B cell (primary cell): ENCODE measurements around the gene TMPRSS5. TPM values are rescaled to one million over a fixed set of nuclear protein-coding genes. Genes with fewer than 3 reads are reported as not detected.

Experiments
- ATAC-seq: fragments of 200-7000 bp; cut with Tn5 transposase; one replicate; pipeline ENCODE4 v1.10.0; 2021; ENCODE audit warnings: low read depth, mild to moderate bottlenecking, moderate number of reproducible peaks, moderate library complexity
- CTCF ChIA-PET: fragments of 350-600 bp; sonication (Branson Sonifier 250); formaldehyde crosslinking; loops from one replicate; lab custom pipeline; 2021; ENCODE audit warnings: antibody characterized with exemption, inconsistent platforms; lab: Charles Lee
- POLR2A ChIA-PET: fragments of 350-600 bp; sonication (Branson Sonifier 250); formaldehyde crosslinking; loops from one replicate; lab custom pipeline; 2021; ENCODE audit warnings: antibody characterized with exemption; lab: Charles Lee
- DNase-seq: peaks from one replicate; pipeline ENCODE4 v3.0.0; 2013
- H2AFZ ChIP-seq: 2 replicates; pipeline ENCODE4 v1.6.1; 2012; ENCODE audit warnings: mild to moderate bottlenecking, low read depth, low read length; ENCODE audit not compliant: insufficient read depth, poor library complexity, severe bottlenecking
- H3K27ac ChIP-seq, 2 donors: 1 replicate in 1 of 2; 2 replicates in 1 of 2; pipeline ENCODE4 v1.5.1; 2012 to 2013; ENCODE audit warnings: low read length in 2 of 2, mild to moderate bottlenecking in 2 of 2, moderate library complexity in 1 of 2
- H3K27me3 ChIP-seq, 4 experiments: fragments of 200-600 bp in 1 of 4; sonication (generic) in 1 of 4; replicated peaks in 1 of 4; 1 replicate in 2 of 4; 2 replicates in 2 of 4; pipeline versions ENCODE4 v1.6.1 to v1.7.0; 2013 to 2016; ENCODE audit warnings: low read length in 3 of 4, mild to moderate bottlenecking in 2 of 4, mixed read lengths in 1 of 4, moderate library complexity in 1 of 4; ENCODE audit not compliant: insufficient read depth in 4 of 4, control insufficient read depth in 3 of 4; ENCODE audit errors: control extremely low read depth in 1 of 4
- H3K36me3 ChIP-seq, 2 experiments: replicated peaks in 1 of 2; 1 replicate in 1 of 2; 2 replicates in 1 of 2; pipeline versions ENCODE4 v1.6.1 to v1.7.1; 2013; ENCODE audit warnings: low read length in 1 of 2; ENCODE audit not compliant: insufficient read depth in 2 of 2, control insufficient read depth in 1 of 2; ENCODE audit errors: control extremely low read depth in 1 of 2, extremely low read depth in 1 of 2
- H3K4me1 ChIP-seq, 2 donors: fragments of 200-600 bp in 1 of 2; sonication (generic) in 1 of 2; 1 replicate in 1 of 2; 2 replicates in 1 of 2; pipeline versions ENCODE4 v1.5.1 to v1.6.1; 2013 to 2017; ENCODE audit warnings: low read length in 2 of 2; ENCODE audit not compliant: control insufficient read depth in 2 of 2, insufficient read depth in 2 of 2
- H3K4me2 ChIP-seq: replicated peaks from 2 replicates; pipeline ENCODE3; 2012; ENCODE audit warnings: mild to moderate bottlenecking, low read depth, low read length; ENCODE audit not compliant: poor library complexity, severe bottlenecking
- H3K4me3 ChIP-seq, 5 experiments: fragments of 200-600 bp in 1 of 5; sonication (generic) in 1 of 5; 1 replicate in 3 of 5; 2 replicates in 2 of 5; pipeline versions ENCODE4 v1.5.1 to v1.7.0; 2011 to 2016; ENCODE audit warnings: low read length in 4 of 5, mild to moderate bottlenecking in 4 of 5, low read depth in 2 of 5, control low read depth in 1 of 5, moderate library complexity in 1 of 5; ENCODE audit not compliant: insufficient read depth in 1 of 5; ENCODE audit errors: control extremely low read depth in 1 of 5, extremely low read depth in 1 of 5
- H3K79me2 ChIP-seq: fragments of 200-600 bp; sonication (generic); one replicate; pipeline ENCODE4 v1.6.0; 2016; ENCODE audit warnings: low read length; ENCODE audit not compliant: control insufficient read depth, insufficient read depth
- H3K9ac ChIP-seq: fragments of 200-600 bp; sonication (generic); 2 replicates; pipeline ENCODE4 v1.6.1; 2017; ENCODE audit warnings: mild to moderate bottlenecking, low read length, moderate library complexity
- H3K9me3 ChIP-seq, 3 donors: one replicate each; pipeline versions ENCODE4 v1.6.1 to v1.7.1; 2013; ENCODE audit warnings: low read length in 2 of 3; ENCODE audit not compliant: control insufficient read depth in 2 of 3, insufficient read depth in 1 of 3; ENCODE audit errors: control extremely low read depth in 1 of 3
- H4K20me1 ChIP-seq: 2 replicates; pipeline ENCODE4 v1.6.0; 2012; ENCODE audit warnings: mild to moderate bottlenecking, low read length; ENCODE audit not compliant: insufficient read depth, control insufficient read depth, poor library complexity, severe bottlenecking
- H3K27ac Mint-ChIP-seq: one replicate; pipeline ENCODE4 v1.8.0; 2021; ENCODE audit warnings: mixed read lengths
- H3K27me3 Mint-ChIP-seq: one replicate; pipeline ENCODE4 v1.8.0; 2021; ENCODE audit warnings: mixed read lengths
- H3K4me1 Mint-ChIP-seq: one replicate; pipeline ENCODE4 v1.8.0; 2021; ENCODE audit warnings: mixed read lengths
- H3K4me3 Mint-ChIP-seq: one replicate; pipeline ENCODE4 v1.8.0; 2021; ENCODE audit warnings: mixed read lengths
- H3K9me3 Mint-ChIP-seq: one replicate; pipeline ENCODE4 v1.8.0; 2022; ENCODE audit warnings: mixed read lengths; ENCODE audit not compliant: insufficient read depth
- CTCF ChIP-seq: fragments of 200-600 bp; IDR thresholded peaks from one replicate; pipeline ENCODE4 v1.8.0; 2022; ENCODE audit warnings: antibody characterized with exemption, mild to moderate bottlenecking
- EZH2 ChIP-seq: IDR thresholded peaks from 2 replicates; pipeline ENCODE4 v1.6.1; 2012; ENCODE audit warnings: borderline replicate concordance, low read depth, mild to moderate bottlenecking, moderate library complexity, low read length; ENCODE audit not compliant: insufficient read depth, poor library complexity, severe bottlenecking
- whole genome bisulfite sequencing: methylation state at CpG from one replicate; pipeline ENCODE4 v1.1.5; 2013; ENCODE audit warnings: missing lambda C conversion rate; ENCODE audit not compliant: insufficient coverage; 5-methylcytosine and 5-hydroxymethylcytosine counted together
- intact Hi-C: fragments of 100-400 bp; cut with micrococcal nuclease; formaldehyde crosslinking; loops from one replicate; pipeline ENCODE4 v1.10.0; 2022
- polyA plus RNA-seq: library from polyadenylated mRNA; depleted of rRNA; stranded (reverse); fragments of >200 nt; gene quantifications from 2 replicates; pipeline ENCODE4 v1.2.3, GENCODE V29; 2012
- total RNA-seq, 2 donors: library from RNA; stranded (reverse); fragments of 120-200 nt in 1 of 2; gene quantifications; 1 replicate in 1 of 2; 2 replicates in 1 of 2; pipeline versions ENCODE4 v1.2.3 to v1.2.4, GENCODE V29; 2013 to 2022

The TMPRSS5 gene
- total and polyA plus RNA-seq, 2 donors (not counting 1 experiment from before 2014, with no cell fraction given): 0.74 to 0.86 TPM

GRCh38 chr11:113723787-113724186 is 17.7 kb upstream of the TMPRSS5 start:
- DNase-seq (no peak), ATAC-seq (no peak)
- no peak overlapping the region for H3K4me3 Mint-ChIP-seq
- TF ChIP-seq CTCF: no peak
- no peak for TF ChIP-seq EZH2
- H3K9me3 Mint-ChIP-seq: no peaks in the 10 kb centered on the region
- H3K4me3 ChIP-seq: no peak overlapping the region
- no peaks in the 10 kb centered on the region for H3K4me1 ChIP-seq
- no peak overlapping the region for H3K4me2 ChIP-seq
- ChIA-PET CTCF (no interaction called here), POLR2A (no interaction called here)
- H3K27ac Mint-ChIP-seq: no peak overlapping the region
- H3K9me3 ChIP-seq: no peaks in the 10 kb centered on the region
- H4K20me1 ChIP-seq: no peaks in the 10 kb centered on the region
- no peaks in the 10 kb centered on the region for H3K79me2 ChIP-seq
- H3K27me3 ChIP-seq: no peaks in the 10 kb centered on the region
- no peak overlapping the region for H3K27ac ChIP-seq
- H3K36me3 ChIP-seq: no peaks in the 10 kb centered on the region
- no peak overlapping the region for H3K9ac ChIP-seq
- no peaks in the 10 kb centered on the region for H3K27me3 Mint-ChIP-seq
- no peaks in the 10 kb centered on the region for H3K4me1 Mint-ChIP-seq
- intact Hi-C loops: no loop called here
- no peak overlapping the region for H2AFZ ChIP-seq
- WGBS: 100% methylated on average over 3 of the region's 4 CpGs

GRCh38 chr11:113722934-113723333 is 16.8 kb upstream of the TMPRSS5 start:
- Histone ChIP-seq H3K36me3 (no peaks in the 10 kb centered on the region), H3K9me3 (no peaks in the 10 kb centered on the region), H2AFZ (no peak overlapping the region), H3K27me3 (no peaks in the 10 kb centered on the region), H3K4me3 (no peak overlapping the region), H3K79me2 (no peaks in the 10 kb centered on the region), H3K27ac (no peak overlapping the region), H3K9ac (no peak overlapping the region), H3K4me1 (no peaks in the 10 kb centered on the region), H3K4me2 (no peak overlapping the region), H4K20me1 (no peaks in the 10 kb centered on the region)
- no peaks in the 10 kb centered on the region for H3K4me1 Mint-ChIP-seq
- H3K9me3 Mint-ChIP-seq: no peaks in the 10 kb centered on the region
- DNase-seq: no peak
- no peak overlapping the region for H3K4me3 Mint-ChIP-seq
- ChIA-PET POLR2A (no interaction called here), CTCF (no interaction called here)
- no peaks in the 10 kb centered on the region for H3K27me3 Mint-ChIP-seq
- intact Hi-C loops: no loop called here
- no peak for ATAC-seq
- TF ChIP-seq EZH2 (no peak), CTCF (no peak)
- no peak overlapping the region for H3K27ac Mint-ChIP-seq
- 94% methylated on average over 3 of the region's 3 CpGs for WGBS
